HepG2 (cell line): Measurements from ENCODE around the gene GPD1. TPM values are rescaled to one million over a fixed set of nuclear protein-coding genes. Genes with fewer than 3 reads are reported as not detected.

Source experiments
- ATAC-seq: fragments of 200-7000 bp; cut with Tn5 transposase; 3 replicates; pipeline ENCODE4 v1.9.1; 2020; ENCODE audit warnings: mild to moderate bottlenecking, moderate library complexity
- BruUV-seq: library from RNA; stranded (reverse); fragments of 400-500 nt; replicated peaks from 2 replicates; lab custom pipeline; 2021; lab: Mats Ljungman, UMichigan
- CTCF ChIA-PET: fragments of 300-600 bp; formaldehyde crosslinking; extraction: SDS; loops from one replicate; lab custom pipeline; 2021; ENCODE audit warnings: low total read pairs, inconsistent platforms, low intra/inter-chr PET ratio; lab: Yijun Ruan, JAX
- POLR2A ChIA-PET: fragments of 350-600 bp; sonication (Branson Sonifier 250); formaldehyde crosslinking; loops from one replicate; lab custom pipeline; 2020; ENCODE audit warnings: antibody characterized with exemption, inconsistent platforms; lab: Yijun Ruan, JAX
- DNase-seq: peaks from one replicate; pipeline ENCODE4 v3.0.0-alpha.2; 2015; ENCODE audit warnings: low spot score
- FAIRE-seq: peaks from 3 replicates; lab custom pipeline; 2011; peaks lifted over from hg19 to GRCh38; lab: Jason Lieb, UNC
- H2AFZ ChIP-seq: one replicate; pipeline ENCODE4 v1.6.1; 2011; ENCODE audit warnings: low read length, inconsistent platforms
- H3K27ac ChIP-seq: fragments of 300-600 bp; 3 replicates; pipeline ENCODE4 v1.8.0; 2011; ENCODE audit warnings: mixed run types, mild to moderate bottlenecking, mixed read lengths, low read length, inconsistent platforms; ENCODE audit not compliant: insufficient read depth; ENCODE audit errors: extremely low read length
- H3K27me3 ChIP-seq, 2 experiments: fragments of 200-600 bp in 1 of 2; 2 replicates in 1 of 2; 3 replicates in 1 of 2; pipeline versions ENCODE4 v1.6.0 to v1.8.0; 2011; ENCODE audit warnings: low read length in 2 of 2, mild to moderate bottlenecking in 2 of 2, moderate library complexity in 2 of 2, inconsistent platforms in 1 of 2; ENCODE audit not compliant: insufficient read depth in 2 of 2, control insufficient read depth in 1 of 2
- H3K36me3 ChIP-seq, 2 experiments: fragments of 200-600 bp in 1 of 2; replicated peaks in 1 of 2; 2 replicates in 1 of 2; 3 replicates in 1 of 2; pipeline versions ENCODE4 v1.5.1 to v1.8.0; 2011; ENCODE audit warnings: low read length in 2 of 2, inconsistent platforms in 1 of 2; ENCODE audit not compliant: insufficient read depth in 2 of 2, control insufficient read depth in 1 of 2
- H3K4me1 ChIP-seq: 2 replicates; pipeline ENCODE4 v1.5.1; 2012; ENCODE audit warnings: low read length, inconsistent platforms; ENCODE audit not compliant: insufficient read depth
- H3K4me2 ChIP-seq: 2 replicates; pipeline ENCODE4 v1.6.0; 2011; ENCODE audit warnings: low read depth, low read length, inconsistent platforms
- H3K4me3 ChIP-seq, 3 experiments: fragments of 200-600 bp in 1 of 3; sonication (generic), shearing (Covaris generic) in 1 of 3; replicated peaks in 1 of 3; 2 replicates each; pipeline ENCODE4 v1.5.1; 2011 to 2016; ENCODE audit warnings: low read length in 3 of 3, inconsistent platforms in 2 of 3, low read depth in 2 of 3, mild to moderate bottlenecking in 2 of 3, control low read depth in 1 of 3, mixed read lengths in 1 of 3; ENCODE audit not compliant: insufficient read depth in 1 of 3
- H3K79me2 ChIP-seq: one replicate; pipeline ENCODE4 v1.6.1; 2011; ENCODE audit warnings: low read length, inconsistent platforms; ENCODE audit not compliant: insufficient read depth
- H3K9ac ChIP-seq: 2 replicates; pipeline ENCODE4 v1.6.0; 2011; ENCODE audit warnings: mild to moderate bottlenecking, low read depth, low read length, inconsistent platforms; ENCODE audit not compliant: insufficient read depth
- H3K9me3 ChIP-seq: 2 replicates; pipeline ENCODE4 v1.5.1; 2012; ENCODE audit warnings: mild to moderate bottlenecking, low read length
- H4K20me1 ChIP-seq: 2 replicates; pipeline ENCODE4 v1.6.0; 2011; ENCODE audit warnings: inconsistent platforms, mild to moderate bottlenecking, low read length, moderate library complexity; ENCODE audit not compliant: insufficient read depth
- MXI1 ChIP-seq: IDR thresholded peaks from 3 replicates; pipeline ENCODE4 v1.6.1; 2012; ENCODE audit warnings: low read depth, low read length, inconsistent platforms, borderline replicate concordance
- NCOA5 ChIP-seq: sonication (generic); formaldehyde crosslinking; IDR thresholded peaks from 2 replicates; pipeline ENCODE4 v1.4.0; 2020; ENCODE audit warnings: missing genetic modification reagents
- RAD21 ChIP-seq: fragments of 450-650 bp; formaldehyde crosslinking; IDR thresholded peaks from 2 replicates; pipeline ENCODE4 v1.5.0; 2020; ENCODE audit warnings: mild to moderate bottlenecking
- SMC3 ChIP-seq: IDR thresholded peaks from 2 replicates; pipeline ENCODE4 v1.6.1; 2011; ENCODE audit warnings: low read length, improper control_type of control experiment
- STAG1 ChIP-seq: sonication (generic); formaldehyde crosslinking; IDR thresholded peaks from 2 replicates; pipeline ENCODE4 v1.4.0; 2020; ENCODE audit warnings: missing genetic modification reagents
- XRCC5 ChIP-seq: fragments of 200-400 bp; formaldehyde crosslinking; optimal IDR thresholded peaks from 2 replicates; pipeline ENCODE3; 2017; ENCODE audit warnings: mild to moderate bottlenecking, low read length
- ZBTB42 ChIP-seq: sonication (generic); formaldehyde crosslinking; IDR thresholded peaks from 2 replicates; pipeline ENCODE4 v1.5.0; 2020; ENCODE audit warnings: mild to moderate bottlenecking, missing genetic modification reagents
- ZNF788 ChIP-seq: sonication (generic); formaldehyde crosslinking; IDR thresholded peaks from 2 replicates; pipeline ENCODE4 v1.5.0; 2020; ENCODE audit warnings: mild to moderate bottlenecking, missing genetic modification reagents, borderline replicate concordance
- ZNF891 ChIP-seq: sonication (generic); formaldehyde crosslinking; IDR thresholded peaks from 2 replicates; pipeline ENCODE4 v1.5.0; 2020; ENCODE audit warnings: mild to moderate bottlenecking, missing genetic modification reagents
- WGBS: methylation state at CpG from one replicate; pipeline ENCODE4 v1.1.6; 2017; ENCODE audit warnings: low lambda C conversion rate; 5-methylcytosine and 5-hydroxymethylcytosine counted together
- in situ Hi-C: cut with HindIII; loops from 2 replicates; pipeline ENCODE4 v1.10.0; 2017; ENCODE audit warnings: low pct_unique_long_range_greater_than_20kb; ENCODE audit not compliant: extremely low pct_ligation_motif_present
- intact Hi-C: fragments of 100-400 bp; cut with micrococcal nuclease; formaldehyde crosslinking; loops from one replicate; pipeline ENCODE4 v1.10.0; 2022; ENCODE audit not compliant: unreplicated experiment
- polyA plus RNA-seq, 8 experiments: library from polyadenylated mRNA; depleted of rRNA in 3 of 8; stranded (reverse) in 7 of 8; unstranded in 1 of 8; fragments of >200 nt; fragmentation: Illumina TruSeq in 4 of 8; extraction: Trizol in 4 of 8; gene quantifications; 2 replicates each; pipeline versions ENCODE4 v1.2.1 to v1.2.3, GENCODE V29; 2011 to 2016; ENCODE audit warnings: low read depth in 4 of 8, missing spikeins in 1 of 8, mixed read lengths in 1 of 8; ENCODE audit not compliant: insufficient read depth in 1 of 8
- total RNA-seq, 5 experiments: library from RNA; depleted of rRNA; stranded (reverse); fragments of >200 nt; fragmentation: Illumina TruSeq; extraction: Trizol; gene quantifications; 2 replicates each; pipeline ENCODE4 v1.2.3, GENCODE V29; 2016; ENCODE audit warnings: low read depth in 1 of 5
- TF ChIP-seq, protein P1 (sequence below): sonication (generic); formaldehyde crosslinking; IDR thresholded peaks from 2 replicates; pipeline ENCODE4 v1.5.0; 2020; ENCODE audit warnings: missing genetic modification reagents
- TF ChIP-seq, protein P2 (sequence below): sonication (generic); formaldehyde crosslinking; IDR thresholded peaks from 2 replicates; pipeline ENCODE4 v1.4.0; 2020; ENCODE audit warnings: missing genetic modification reagents
- TF ChIP-seq, protein P3 (sequence below): IDR thresholded peaks from 2 replicates; pipeline ENCODE4 v1.6.1; 2016; ENCODE audit warnings: missing genetic modification reagents, missing compliant biosample characterization
- TF ChIP-seq, protein P4 (sequence below): sonication (generic); formaldehyde crosslinking; IDR thresholded peaks from 2 replicates; pipeline ENCODE4 v1.5.0; 2020; ENCODE audit warnings: mild to moderate bottlenecking, missing genetic modification reagents, moderate library complexity
- TF ChIP-seq, protein P5 (sequence below): sonication (generic); formaldehyde crosslinking; IDR thresholded peaks from 2 replicates; pipeline ENCODE4 v1.4.0; 2020; ENCODE audit warnings: missing genetic modification reagents
- TF ChIP-seq, protein P6 (sequence below): sonication (generic); formaldehyde crosslinking; IDR thresholded peaks from 2 replicates; pipeline ENCODE4 v1.8.0; 2022; ENCODE audit warnings: mild to moderate bottlenecking, missing genetic modification reagents, moderate library complexity

Gene GPD1
- total and polyA plus RNA-seq, 2 of the 13 experiments (the other 11 are each of a cell fraction or from before 2014, with no cell fraction given), result 3.7 to 30.6 TPM

DNA sequence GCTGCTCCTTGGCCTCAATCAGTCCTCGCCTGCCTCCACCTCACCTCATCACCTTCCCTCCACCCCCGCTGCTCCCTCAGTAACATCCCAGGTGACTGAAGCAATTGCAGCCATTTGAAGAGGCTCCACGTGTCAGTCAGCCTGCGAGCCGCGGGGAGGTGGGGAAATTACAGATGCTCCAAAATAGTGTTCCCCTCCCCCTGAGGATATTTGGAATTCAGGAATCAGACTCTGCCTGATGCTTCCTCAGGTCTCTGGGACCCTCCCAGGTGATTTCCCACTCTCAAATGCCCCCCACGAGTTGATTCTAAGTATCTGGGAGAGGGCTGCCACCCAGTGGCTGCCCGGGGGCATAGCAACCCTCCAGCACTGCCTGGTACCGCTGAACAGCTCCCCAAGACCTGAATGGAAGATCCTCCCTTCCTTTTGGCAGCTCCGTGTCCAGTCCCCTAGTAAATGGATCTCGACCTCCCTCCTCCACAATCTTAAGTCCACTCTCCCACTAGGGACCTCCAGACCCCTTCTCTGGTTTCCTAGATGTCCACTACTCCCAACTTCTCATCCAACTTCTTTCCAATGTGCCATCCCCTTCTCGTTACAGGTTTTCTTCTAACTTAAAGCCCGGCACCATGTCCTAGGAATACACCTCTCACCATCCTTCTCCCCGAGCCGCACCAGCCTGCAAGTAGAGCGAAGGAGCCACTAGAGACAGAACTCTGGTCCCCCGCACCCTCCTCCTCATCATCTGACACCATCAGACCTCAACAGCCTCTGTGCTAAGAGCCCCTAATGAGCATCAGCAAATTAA lies 47.8 kb upstream of the GPD1 start:
- ChIA-PET CTCF (interaction anchor here (0.6 to 4.7 kb wide), 5 partner anchors 17 to 1171 kb away, joined by 3 to 65 read pairs (median 3); no protein-coding TSS in a partner anchor), POLR2A (interaction anchor here (0.8 kb wide), 1 partner anchor 88 kb away, joined by 3 read pairs; no protein-coding TSS in a partner anchor)
- in situ Hi-C loops, result loop anchor here (5.0 to 10.0 kb wide), 2 partner anchors 84 to 191 kb away; partner anchors contain the start of gene AQP6
- no TSS peak for BruUV-seq
- Histone ChIP-seq H3K4me2 (peak overlapping the region; percentile 64), H3K4me3 (peak overlapping the region in 1 of 3 experiments; percentile 46; a peak in 2 of 6 replicates), H3K4me1 (peaks cover 34% of the 10 kb centered on the region), H3K79me2 (no peaks in the 10 kb centered on the region), H3K9ac (no peak overlapping the region), H3K27me3 (peaks cover 9 to 59% of the 10 kb centered on the region in 2 experiments; a peak in 4 of 5 replicates), H3K27ac (no peak overlapping the region), H3K36me3 (no peaks in the 10 kb centered on the region), H4K20me1 (no peaks in the 10 kb centered on the region), H3K9me3 (no peaks in the 10 kb centered on the region), H2AFZ (no peak overlapping the region)
- peak; percentile 57 for FAIRE-seq
- intact Hi-C loops, result loop anchor here (1.0 to 2.0 kb wide), 3 partner anchors 17 to 89 kb away; no protein-coding TSS in a partner anchor
- peak; percentile 30 for DNase-seq
- 6% methylated on average over 16 of the region's 17 CpGs for WGBS
- ATAC-seq, result peak; percentile 61
- TF ChIP-seq, protein P1, sequence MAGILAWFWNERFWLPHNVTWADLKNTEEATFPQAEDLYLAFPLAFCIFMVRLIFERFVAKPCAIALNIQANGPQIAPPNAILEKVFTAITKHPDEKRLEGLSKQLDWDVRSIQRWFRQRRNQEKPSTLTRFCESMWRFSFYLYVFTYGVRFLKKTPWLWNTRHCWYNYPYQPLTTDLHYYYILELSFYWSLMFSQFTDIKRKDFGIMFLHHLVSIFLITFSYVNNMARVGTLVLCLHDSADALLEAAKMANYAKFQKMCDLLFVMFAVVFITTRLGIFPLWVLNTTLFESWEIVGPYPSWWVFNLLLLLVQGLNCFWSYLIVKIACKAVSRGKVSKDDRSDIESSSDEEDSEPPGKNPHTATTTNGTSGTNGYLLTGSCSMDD (CRISPR knock-in tag), result no peak
- no peak for TF ChIP-seq ZBTB42 (CRISPR knock-in tag)
- TF ChIP-seq, protein P2, sequence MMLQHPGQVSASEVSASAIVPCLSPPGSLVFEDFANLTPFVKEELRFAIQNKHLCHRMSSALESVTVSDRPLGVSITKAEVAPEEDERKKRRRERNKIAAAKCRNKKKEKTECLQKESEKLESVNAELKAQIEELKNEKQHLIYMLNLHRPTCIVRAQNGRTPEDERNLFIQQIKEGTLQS, result no peak
- TF ChIP-seq, protein P3, sequence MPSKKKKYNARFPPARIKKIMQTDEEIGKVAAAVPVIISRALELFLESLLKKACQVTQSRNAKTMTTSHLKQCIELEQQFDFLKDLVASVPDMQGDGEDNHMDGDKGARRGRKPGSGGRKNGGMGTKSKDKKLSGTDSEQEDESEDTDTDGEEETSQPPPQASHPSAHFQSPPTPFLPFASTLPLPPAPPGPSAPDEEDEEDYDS (CRISPR knock-in tag), result no peak
- TF ChIP-seq, protein P4, sequence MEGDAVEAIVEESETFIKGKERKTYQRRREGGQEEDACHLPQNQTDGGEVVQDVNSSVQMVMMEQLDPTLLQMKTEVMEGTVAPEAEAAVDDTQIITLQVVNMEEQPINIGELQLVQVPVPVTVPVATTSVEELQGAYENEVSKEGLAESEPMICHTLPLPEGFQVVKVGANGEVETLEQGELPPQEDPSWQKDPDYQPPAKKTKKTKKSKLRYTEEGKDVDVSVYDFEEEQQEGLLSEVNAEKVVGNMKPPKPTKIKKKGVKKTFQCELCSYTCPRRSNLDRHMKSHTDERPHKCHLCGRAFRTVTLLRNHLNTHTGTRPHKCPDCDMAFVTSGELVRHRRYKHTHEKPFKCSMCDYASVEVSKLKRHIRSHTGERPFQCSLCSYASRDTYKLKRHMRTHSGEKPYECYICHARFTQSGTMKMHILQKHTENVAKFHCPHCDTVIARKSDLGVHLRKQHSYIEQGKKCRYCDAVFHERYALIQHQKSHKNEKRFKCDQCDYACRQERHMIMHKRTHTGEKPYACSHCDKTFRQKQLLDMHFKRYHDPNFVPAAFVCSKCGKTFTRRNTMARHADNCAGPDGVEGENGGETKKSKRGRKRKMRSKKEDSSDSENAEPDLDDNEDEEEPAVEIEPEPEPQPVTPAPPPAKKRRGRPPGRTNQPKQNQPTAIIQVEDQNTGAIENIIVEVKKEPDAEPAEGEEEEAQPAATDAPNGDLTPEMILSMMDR (CRISPR knock-in tag), result peak; percentile 91
- TF ChIP-seq XRCC5, result peak; percentile 67
- TF ChIP-seq ZNF891 (CRISPR knock-in tag), result 0 out of 2 replicates have a peak, but pooled peaks have one; percentile 21
- peak; percentile 74 for TF ChIP-seq SMC3
- TF ChIP-seq, protein P5, sequence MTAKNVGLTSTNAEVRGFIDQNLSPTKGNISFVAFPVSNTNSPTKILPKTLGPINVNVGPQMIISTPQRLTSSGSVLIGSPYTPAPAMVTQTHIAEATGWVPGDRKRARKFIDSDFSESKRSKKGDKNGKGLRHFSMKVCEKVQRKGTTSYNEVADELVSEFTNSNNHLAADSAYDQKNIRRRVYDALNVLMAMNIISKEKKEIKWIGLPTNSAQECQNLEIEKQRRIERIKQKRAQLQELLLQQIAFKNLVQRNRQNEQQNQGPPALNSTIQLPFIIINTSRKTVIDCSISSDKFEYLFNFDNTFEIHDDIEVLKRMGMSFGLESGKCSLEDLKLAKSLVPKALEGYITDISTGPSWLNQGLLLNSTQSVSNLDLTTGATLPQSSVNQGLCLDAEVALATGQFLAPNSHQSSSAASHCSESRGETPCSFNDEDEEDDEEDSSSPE (CRISPR knock-in tag), result 0 out of 2 replicates have a peak, but pooled peaks have one; percentile 31
- 0 out of 3 replicates have a peak, but pooled peaks have one; percentile 36 for TF ChIP-seq MXI1
- TF ChIP-seq NCOA5 (CRISPR knock-in tag), result no peak
- TF ChIP-seq ZNF788 (CRISPR knock-in tag), result peak; percentile 48; the same call in 1 of the 2 replicates
- TF ChIP-seq STAG1 (CRISPR knock-in tag), result peak; percentile 88
- TF ChIP-seq, protein P6, sequence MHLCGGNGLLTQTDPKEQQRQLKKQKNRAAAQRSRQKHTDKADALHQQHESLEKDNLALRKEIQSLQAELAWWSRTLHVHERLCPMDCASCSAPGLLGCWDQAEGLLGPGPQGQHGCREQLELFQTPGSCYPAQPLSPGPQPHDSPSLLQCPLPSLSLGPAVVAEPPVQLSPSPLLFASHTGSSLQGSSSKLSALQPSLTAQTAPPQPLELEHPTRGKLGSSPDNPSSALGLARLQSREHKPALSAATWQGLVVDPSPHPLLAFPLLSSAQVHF (CRISPR knock-in tag), result no peak
- TF ChIP-seq RAD21 (CRISPR knock-in tag), result peak; percentile 86
